BLaER1 treated with 17β-estradiol and CSF1 and Interleukin-3, amounts not matched to agents 10 nM and 100 nM (cell line): Measurements from ENCODE around the gene FCN2.

ENCODE experiments used
- H3K27ac ChIP-seq, 11 experiments: shearing (Covaris generic); formaldehyde crosslinking; 2 replicates each; pipeline ENCODE4 v1.8.1; 2022
- H3K27me3 ChIP-seq, 11 experiments: shearing (Covaris generic); formaldehyde crosslinking; 2 replicates each; pipeline ENCODE4 v1.8.1; 2022
- H3K36me3 ChIP-seq, 11 experiments: shearing (Covaris generic); formaldehyde crosslinking; 2 replicates each; pipeline ENCODE4 v1.8.1; 2022
- H3K4me1 ChIP-seq, 10 experiments: shearing (Covaris generic); formaldehyde crosslinking; 2 replicates each; pipeline ENCODE4 v1.8.1; 2022
- H3K4me2 ChIP-seq, 11 experiments: shearing (Covaris generic); formaldehyde crosslinking; 2 replicates each; pipeline ENCODE4 v1.8.1; 2022
- H3K4me3 ChIP-seq, 10 experiments: shearing (Covaris generic); formaldehyde crosslinking; 2 replicates each; pipeline ENCODE4 v1.8.1; 2022
- H3K9ac ChIP-seq, 11 experiments: shearing (Covaris generic); formaldehyde crosslinking; 2 replicates each; pipeline ENCODE4 v1.8.1; 2022
- H3K9me3 ChIP-seq, 11 experiments: shearing (Covaris generic); formaldehyde crosslinking; replicated peaks in 1 of 11; 2 replicates each; pipeline ENCODE4 v1.8.1; 2022
- H4K20me1 ChIP-seq, 11 experiments: shearing (Covaris generic); formaldehyde crosslinking; 2 replicates each; pipeline ENCODE4 v1.8.1; 2022
- Cebpa-rat ChIP-seq, 11 experiments: shearing (Covaris generic); IDR thresholded peaks; 2 replicates each; pipeline ENCODE4 v1.8.1; 2022

FCN2 gene

DNA sequence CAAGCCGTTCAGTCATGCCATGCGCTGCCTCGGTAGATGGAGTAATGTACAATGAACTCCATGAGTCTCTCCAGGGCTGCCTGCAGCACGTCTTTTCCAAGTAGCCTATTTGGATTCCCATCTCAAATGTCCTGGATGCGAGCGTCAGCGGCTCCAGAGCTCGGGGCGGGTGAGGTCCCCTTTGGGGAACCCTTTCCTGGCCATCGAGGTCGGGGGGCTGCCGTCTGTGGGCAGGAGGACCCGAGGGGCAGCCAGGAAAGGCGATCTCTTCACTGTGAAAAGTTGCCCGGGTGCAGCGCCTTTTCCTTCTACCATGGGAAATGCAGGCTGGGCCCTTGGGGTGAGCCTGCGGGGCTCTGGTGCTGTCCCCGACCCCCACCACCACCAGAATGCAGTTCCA, 36.9 kb upstream of the FCN2 start:
- Histone ChIP-seq H3K4me1 (peaks cover 0 to 7% (median 0%) of the 10 kb centered on the region in 10 experiments; a peak in 2 of 20 replicates), H3K27me3 (peaks cover 0 to 6% (median 0%) of the 10 kb centered on the region in 11 experiments; a peak in 1 of 22 replicates), H3K27ac (no peak overlapping the region), H3K9me3 (peaks cover 4 to 10% (median 8%) of the 10 kb centered on the region in 11 experiments; a peak in 20 of 22 replicates), H3K9ac (no peak overlapping the region), H4K20me1 (peaks cover 0 to 26% (median 0%) of the 10 kb centered on the region in 11 experiments; a peak in 6 of 22 replicates), H3K4me3 (no peak overlapping the region), H3K36me3 (peaks cover 0 to 55% (median 50%) of the 10 kb centered on the region in 11 experiments; a peak in 11 of 22 replicates), H3K4me2 (no peak overlapping the region)
- no peak for TF ChIP-seq Cebpa-rat (IDR thresholded peaks at IDR 0.05)

- Histone ChIP-seq H3K27me3 (peaks cover 0 to 6% (median 0%) of the 10 kb centered on the region in 11 experiments; a peak in 1 of 22 replicates), H3K27ac (no peak overlapping the region), H3K36me3 (peaks cover 0 to 45% (median 41%) of the 10 kb centered on the region in 11 experiments; a peak in 11 of 22 replicates)
Measured at GRCh38 chr9:134844821-134845220, 35.8 kb upstream of the FCN2 start.

DNA sequence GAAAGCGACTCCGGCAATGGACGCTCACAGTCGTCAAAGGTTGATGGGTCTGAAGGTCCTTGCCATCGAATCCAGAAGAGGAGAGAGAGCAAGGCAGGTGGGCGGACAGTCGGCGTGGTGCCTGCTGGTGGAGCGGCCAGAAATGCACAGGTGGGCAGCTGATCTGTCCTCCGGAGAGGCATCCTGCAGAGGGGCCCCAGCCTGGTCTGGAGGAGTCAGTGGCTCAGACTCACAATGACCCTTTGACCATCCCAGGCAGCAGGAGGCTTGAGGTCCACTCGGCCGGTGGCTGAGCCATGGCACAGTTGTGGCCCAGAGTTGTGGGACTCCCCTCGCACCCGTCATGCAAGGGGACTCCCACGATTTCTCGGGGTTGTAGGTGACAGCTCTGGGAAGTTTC, 34.4 kb upstream of the FCN2 start:
- no peak for TF ChIP-seq Cebpa-rat (IDR thresholded peaks at IDR 0.05)
- no peak overlapping the region for H3K9ac ChIP-seq
- peaks cover 0 to 32% (median 28%) of the 10 kb centered on the region in 11 experiments; a peak in 11 of 22 replicates for H3K36me3 ChIP-seq
- no peak overlapping the region for H3K27ac ChIP-seq
- peaks cover 0 to 6% (median 0%) of the 10 kb centered on the region in 11 experiments; a peak in 1 of 22 replicates for H3K27me3 ChIP-seq
- no peak overlapping the region for H3K4me3 ChIP-seq
- peaks cover 0 to 7% (median 0%) of the 10 kb centered on the region in 10 experiments; a peak in 2 of 20 replicates for H3K4me1 ChIP-seq
- peaks cover 0 to 10% (median 0%) of the 10 kb centered on the region in 11 experiments; a peak in 4 of 22 replicates for H4K20me1 ChIP-seq
- H3K9me3 ChIP-seq: peaks cover 22 to 29% (median 26%) of the 10 kb centered on the region in 11 experiments
- no peak overlapping the region for H3K4me2 ChIP-seq

More at GRCh38 chr9:134844821-134845220, 35.8 kb upstream of the FCN2 start:
- Histone ChIP-seq H3K9me3 (peaks cover 9 to 15% (median 13%) of the 10 kb centered on the region in 11 experiments; a peak in 21 of 22 replicates), H3K4me2 (no peak overlapping the region), H3K4me3 (no peak overlapping the region), H3K9ac (no peak overlapping the region), H4K20me1 (peaks cover 0 to 17% (median 0%) of the 10 kb centered on the region in 11 experiments; a peak in 5 of 22 replicates), H3K4me1 (peaks cover 0 to 7% (median 0%) of the 10 kb centered on the region in 10 experiments; a peak in 2 of 20 replicates)
- TF ChIP-seq Cebpa-rat (IDR thresholded peaks at IDR 0.05): no peak

GRCh38 chr9:134846699-134847098, 33.9 kb upstream of the FCN2 start:
- Histone ChIP-seq H4K20me1 (peaks cover 0 to 10% (median 0%) of the 10 kb centered on the region in 11 experiments; a peak in 4 of 22 replicates), H3K4me2 (no peak overlapping the region), H3K4me3 (no peak overlapping the region), H3K36me3 (peaks cover 0 to 27% (median 23%) of the 10 kb centered on the region in 11 experiments; a peak in 11 of 22 replicates), H3K27me3 (peaks cover 0 to 6% (median 0%) of the 10 kb centered on the region in 11 experiments; a peak in 1 of 22 replicates), H3K27ac (no peak overlapping the region), H3K9ac (no peak overlapping the region), H3K4me1 (peaks cover 0 to 7% (median 0%) of the 10 kb centered on the region in 10 experiments; a peak in 2 of 20 replicates), H3K9me3 (peaks cover 25 to 34% (median 31%) of the 10 kb centered on the region in 11 experiments)
- TF ChIP-seq Cebpa-rat (IDR thresholded peaks at IDR 0.05): no peak

DNA sequence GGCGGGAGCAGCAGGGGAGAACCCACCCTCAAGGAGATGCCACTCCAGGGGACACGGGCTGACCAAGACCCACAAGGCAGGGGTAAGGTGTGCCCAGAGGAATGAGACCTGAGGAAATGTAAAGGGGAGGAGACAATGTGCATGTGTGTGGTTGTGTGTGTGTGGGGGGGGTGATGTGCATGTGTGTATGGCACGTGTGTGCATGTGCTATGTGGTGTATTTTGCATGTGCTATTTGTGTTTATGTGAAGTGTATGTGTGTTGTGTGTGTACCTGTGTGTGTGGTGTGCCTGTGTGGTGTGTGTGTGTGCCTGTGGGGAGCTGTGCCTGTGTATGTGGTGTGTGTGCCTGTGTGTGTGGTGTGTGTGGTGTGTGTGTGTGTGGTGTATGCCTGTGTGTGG, 33.5 kb upstream of the FCN2 start:
- Histone ChIP-seq H3K4me1 (peaks cover 0 to 7% (median 0%) of the 10 kb centered on the region in 10 experiments; a peak in 2 of 20 replicates), H3K9me3 (peaks cover 25 to 38% (median 35%) of the 10 kb centered on the region in 11 experiments), H3K4me2 (no peak overlapping the region), H3K4me3 (no peak overlapping the region), H3K36me3 (peaks cover 0 to 23% (median 18%) of the 10 kb centered on the region in 11 experiments; a peak in 11 of 22 replicates), H4K20me1 (peaks cover 0 to 10% (median 0%) of the 10 kb centered on the region in 11 experiments; a peak in 4 of 22 replicates), H3K9ac (no peak overlapping the region), H3K27ac (no peak overlapping the region), H3K27me3 (peaks cover 0 to 6% (median 0%) of the 10 kb centered on the region in 11 experiments; a peak in 1 of 22 replicates)
- no peak for TF ChIP-seq Cebpa-rat (IDR thresholded peaks at IDR 0.05)

DNA sequence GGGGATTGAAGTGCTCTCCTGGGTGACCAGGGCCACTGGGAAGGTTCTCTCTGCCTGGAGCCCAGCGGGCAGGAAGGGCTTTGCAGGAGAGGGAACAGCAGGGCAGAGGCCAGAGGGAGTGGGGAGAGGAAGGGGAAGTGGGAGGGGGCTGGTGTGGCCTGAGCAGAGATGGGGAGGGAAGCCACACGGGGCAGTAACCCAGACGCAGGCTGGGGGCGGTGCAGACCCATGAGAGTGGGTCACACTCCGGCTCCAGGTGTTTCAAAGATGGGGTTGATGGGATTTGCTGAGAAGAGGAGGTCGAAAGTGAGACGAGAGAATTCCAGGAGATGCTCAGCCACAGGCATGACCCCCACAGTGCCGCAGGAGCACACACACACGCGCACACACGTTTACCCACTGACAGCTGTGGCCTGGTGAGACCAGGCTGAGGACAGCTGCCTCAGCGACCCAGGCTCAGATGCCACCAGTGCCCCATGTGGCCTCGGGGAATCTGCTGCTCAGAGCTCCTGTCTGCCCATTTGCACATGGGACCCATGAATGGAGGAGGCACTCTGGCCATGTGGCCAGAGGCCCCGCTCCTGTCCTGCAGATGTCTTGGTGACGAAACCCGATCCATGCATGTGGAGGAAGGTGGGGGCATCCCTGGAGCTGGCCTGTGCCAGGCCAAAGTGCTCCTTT, 32.7 kb upstream of the FCN2 start:
- no peak overlapping the region for H3K27ac ChIP-seq
- H3K27me3 ChIP-seq: peaks cover 0 to 8% (median 0%) of the 10 kb centered on the region in 11 experiments; a peak in 1 of 22 replicates
- no peak overlapping the region for H3K4me2 ChIP-seq
- peaks cover 0 to 7% (median 0%) of the 10 kb centered on the region in 10 experiments; a peak in 2 of 20 replicates for H3K4me1 ChIP-seq
- peaks cover 0 to 15% (median 11%) of the 10 kb centered on the region in 11 experiments; a peak in 10 of 22 replicates for H3K36me3 ChIP-seq
- no peak overlapping the region for H3K4me3 ChIP-seq
- peaks cover 25 to 39% (median 35%) of the 10 kb centered on the region in 11 experiments for H3K9me3 ChIP-seq
- no peak overlapping the region for H3K9ac ChIP-seq
- no peak for TF ChIP-seq Cebpa-rat (IDR thresholded peaks at IDR 0.05)
- peaks cover 0 to 10% (median 0%) of the 10 kb centered on the region in 11 experiments; a peak in 4 of 22 replicates for H4K20me1 ChIP-seq

- no peak overlapping the region for H3K4me3 ChIP-seq
- H3K9ac ChIP-seq: no peak overlapping the region
- no peak overlapping the region for H3K27ac ChIP-seq
- peaks cover 0 to 7% (median 0%) of the 10 kb centered on the region in 11 experiments; a peak in 4 of 22 replicates for H4K20me1 ChIP-seq
- peaks cover 0 to 7% (median 0%) of the 10 kb centered on the region in 10 experiments; a peak in 2 of 20 replicates for H3K4me1 ChIP-seq
- H3K9me3 ChIP-seq: peaks cover 25 to 39% (median 35%) of the 10 kb centered on the region in 11 experiments
- H3K36me3 ChIP-seq: peaks cover 0 to 9% (median 6%) of the 10 kb centered on the region in 11 experiments; a peak in 10 of 22 replicates
- no peak overlapping the region for H3K4me2 ChIP-seq
- TF ChIP-seq Cebpa-rat (IDR thresholded peaks at IDR 0.05): no peak
- peaks cover 0 to 14% (median 0%) of the 10 kb centered on the region in 11 experiments; a peak in 3 of 22 replicates for H3K27me3 ChIP-seq
Measured at GRCh38 chr9:134848504-134848903, 32.1 kb upstream of the FCN2 start.

GRCh38 chr9:134850611-134851010, 30.0 kb upstream of the FCN2 start:
- Histone ChIP-seq H4K20me1 (peaks cover 0 to 5% (median 0%) of the 10 kb centered on the region in 11 experiments; a peak in 1 of 22 replicates), H3K36me3 (no peaks in the 10 kb centered on the region), H3K4me1 (peaks cover 0 to 7% (median 0%) of the 10 kb centered on the region in 10 experiments; a peak in 2 of 20 replicates), H3K27me3 (peaks cover 0 to 24% (median 0%) of the 10 kb centered on the region in 11 experiments; a peak in 4 of 22 replicates), H3K9ac (no peak overlapping the region), H3K9me3 (peaks cover 25 to 39% (median 35%) of the 10 kb centered on the region in 11 experiments), H3K27ac (no peak overlapping the region), H3K4me2 (no peak overlapping the region), H3K4me3 (no peak overlapping the region)
- TF ChIP-seq Cebpa-rat (IDR thresholded peaks at IDR 0.05): no peak
